ENCODE measurements around the gene GPR17. TPM values are rescaled to one million over a fixed set of nuclear protein-coding genes. Genes with fewer than 3 reads are reported as not detected.

Gene GPR17
- 1 to 10 TPM in 2 of 4 donors, under 1 TPM in 2; 0.48 to 4.8 (median 0.98) TPM for polyA plus RNA-seq (ENCODE audit: insufficient read length in 4 of 4)

GRCh38 chr2:127645395-127646291 lies at the start of gene GPR17:
GPR17 (plus strand) TSS chr2:127646153; CDS start chr2:127650736, 4,583 bp downstream.
- no peak for DNase-seq (ENCODE audit: low read depth in 4 of 4, low spot score in 2 of 4)

GRCh38 chr2:127596311-127597045 lies 49.5 kb upstream of the GPR17 start:
- no peak for DNase-seq (ENCODE audit: low read depth in 4 of 4, low spot score in 2 of 4)

GRCh38 chr2:127597046-127597983 lies 48.6 kb upstream of the GPR17 start:
- DNase-seq (ENCODE audit: low read depth in 4 of 4, low spot score in 2 of 4) = no peak

- no peak for DNase-seq (ENCODE audit: low read depth in 4 of 4, low spot score in 2 of 4)
Measured at GRCh38 chr2:127597984-127598380, 48.0 kb upstream of the GPR17 start.

GRCh38 chr2:127598711-127599110 lies 47.2 kb upstream of the GPR17 start:
- DNase-seq (ENCODE audit: low read depth in 4 of 4, low spot score in 2 of 4) = no peak

GRCh38 chr2:127599211-127599610 lies 46.7 kb upstream of the GPR17 start:
- no peak for DNase-seq (ENCODE audit: low read depth in 4 of 4, low spot score in 2 of 4)

- no peak for DNase-seq (ENCODE audit: low read depth in 4 of 4, low spot score in 2 of 4)
Measured at GRCh38 chr2:127604986-127605385, 41.0 kb upstream of the GPR17 start.

- no peak for DNase-seq (ENCODE audit: low read depth in 4 of 4, low spot score in 2 of 4)
Measured at GRCh38 chr2:127605691-127606263, 40.2 kb upstream of the GPR17 start.

GRCh38 chr2:127606625-127607398 lies 39.1 kb upstream of the GPR17 start:
- DNase-seq (ENCODE audit: low read depth in 4 of 4, low spot score in 2 of 4) = no peak

GRCh38 chr2:127607399-127607908 lies 38.5 kb upstream of the GPR17 start:
- no peak for DNase-seq (ENCODE audit: low read depth in 4 of 4, low spot score in 2 of 4)

- no peak for DNase-seq (ENCODE audit: low read depth in 4 of 4, low spot score in 2 of 4)
Measured at GRCh38 chr2:127608061-127609030, 37.6 kb upstream of the GPR17 start.

- no peak for DNase-seq (ENCODE audit: low read depth in 4 of 4, low spot score in 2 of 4)
Measured at GRCh38 chr2:127609031-127609751, 36.8 kb upstream of the GPR17 start.

- no peak for DNase-seq (ENCODE audit: low read depth in 4 of 4, low spot score in 2 of 4)
Measured at GRCh38 chr2:127609818-127610217, 36.1 kb upstream of the GPR17 start.

- DNase-seq (ENCODE audit: low read depth in 4 of 4, low spot score in 2 of 4) = no peak
Measured at GRCh38 chr2:127610561-127610960, 35.4 kb upstream of the GPR17 start.

- no peak for DNase-seq (ENCODE audit: low read depth in 4 of 4, low spot score in 2 of 4)
Measured at GRCh38 chr2:127611076-127611925, 34.7 kb upstream of the GPR17 start.

GRCh38 chr2:127612111-127612822 lies 33.7 kb upstream of the GPR17 start:
- DNase-seq (ENCODE audit: low read depth in 4 of 4, low spot score in 2 of 4) = no peak

Measured in left renal cortex interstitium (tissue), 4 donors.